Astrocyte of the hippocampus (primary cell): Measurements from ENCODE around the gene KCTD1.
A peak's percentile ranks its signal among the peaks of the same experiment; 100 is the strongest.

Experiments
- DNase-seq: peaks from one replicate; pipeline ENCODE4 v3.0.0; 2011; ENCODE audit warnings: low read depth, low spot score

KCTD1 gene

GRCh38 chr18:26549263-26550094 lies 1.1 kb upstream of the KCTD1 start:
- DNase-seq = peak; percentile 87

DNA sequence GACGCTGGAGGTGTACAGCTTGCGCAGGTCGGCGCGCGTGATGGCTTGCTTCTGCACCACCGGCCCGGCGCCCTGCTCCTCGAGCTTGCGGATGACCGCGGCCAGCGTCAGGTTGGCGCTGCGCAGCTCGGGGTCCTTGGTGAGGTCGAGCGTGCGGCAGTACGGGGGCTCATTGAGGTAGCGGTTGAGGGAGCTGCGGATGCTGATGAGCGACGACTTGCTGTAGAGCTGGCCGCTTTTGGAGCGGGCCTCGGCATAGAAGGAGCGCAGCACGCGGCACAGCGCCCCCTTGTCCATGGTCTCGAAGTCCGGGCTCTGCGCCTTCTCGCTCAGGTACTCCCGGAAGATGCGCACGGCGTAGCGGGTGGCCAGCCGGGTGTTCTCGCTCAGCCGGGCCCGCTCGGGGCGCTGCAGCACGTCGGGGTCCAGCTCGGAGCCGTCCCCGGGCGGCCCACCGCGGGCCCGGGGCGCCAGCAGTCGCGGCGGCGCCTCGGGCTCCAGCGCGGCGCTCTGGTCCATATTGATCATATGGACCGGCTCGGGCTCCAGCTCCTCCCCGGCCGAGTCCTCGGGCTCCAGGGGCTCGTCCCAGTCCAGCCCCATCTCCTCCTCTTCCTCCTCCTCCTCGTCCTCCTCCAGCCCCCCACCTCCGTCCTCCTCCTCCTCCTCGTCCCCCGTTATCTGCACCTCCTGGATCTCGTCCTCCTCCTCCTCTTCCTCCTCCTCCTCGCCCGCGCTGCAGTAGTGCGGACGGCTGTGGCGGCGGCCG lies 523 bp downstream of the KCTD1 start:
- peak; percentile 93 for DNase-seq

- DNase-seq = peak; percentile 28
Measured at GRCh38 chr18:26546875-26547645, 1.3 kb downstream of the KCTD1 start.

DNA sequence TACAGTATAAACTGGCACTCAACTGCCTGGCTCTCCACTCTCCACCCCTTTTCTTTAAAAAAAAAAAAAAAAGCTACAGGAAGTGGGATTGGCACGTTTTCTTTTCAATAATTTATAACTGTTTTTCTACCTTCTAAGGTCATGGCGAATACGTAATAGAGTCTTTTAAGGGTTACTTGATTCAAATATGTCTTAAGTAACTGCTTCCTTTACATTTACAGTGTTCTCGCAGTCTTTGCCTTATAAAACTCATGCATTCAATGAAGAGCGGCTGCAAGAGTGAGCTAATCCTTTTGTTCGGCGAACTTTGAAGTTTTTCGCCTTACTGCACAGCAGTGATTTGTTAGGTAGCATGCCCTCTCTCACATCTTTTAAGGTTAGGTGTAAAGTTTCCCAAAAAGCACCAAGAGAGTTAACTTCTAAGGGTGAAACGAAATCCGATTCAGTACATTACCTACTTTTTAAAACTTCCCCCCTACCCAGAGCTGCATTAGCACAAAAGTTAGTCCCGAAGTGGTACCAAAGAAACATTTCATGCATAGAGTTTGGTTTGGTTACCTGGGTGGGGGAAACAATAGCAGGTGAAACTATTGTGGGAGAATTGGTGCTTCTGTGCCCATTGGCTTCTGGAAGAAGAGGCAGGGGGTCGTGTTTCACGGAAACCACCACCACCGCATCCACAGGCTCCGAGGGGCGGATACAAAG lies 2.0 kb downstream of the KCTD1 start:
- peak; percentile 57 for DNase-seq

GRCh38 chr18:26545335-26546123 lies 2.8 kb downstream of the KCTD1 start:
- DNase-seq = no peak

GRCh38 chr18:26544451-26544850 lies 3.9 kb downstream of the KCTD1 start:
- no peak for DNase-seq

DNA sequence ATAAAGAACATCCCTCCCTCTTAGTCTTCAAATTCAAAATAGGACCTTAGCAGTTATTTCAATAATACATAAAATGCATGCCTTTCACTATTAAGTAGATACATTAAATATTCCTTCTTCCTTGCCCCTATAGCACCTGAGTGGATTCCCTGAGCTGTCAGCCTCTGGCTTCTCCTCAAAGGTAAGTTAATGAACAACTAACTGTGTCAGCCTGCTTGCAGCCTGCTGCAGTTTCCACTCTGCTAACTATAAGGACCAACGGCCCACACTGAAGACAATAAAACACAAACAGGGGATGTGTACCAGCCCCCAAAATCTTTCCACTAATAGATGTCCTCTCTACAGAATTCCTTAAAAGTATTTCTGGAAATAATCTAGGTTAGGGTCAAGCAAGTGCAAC lies 5.0 kb downstream of the KCTD1 start:
- DNase-seq = no peak

- DNase-seq = peak; percentile 20
Measured at GRCh38 chr18:26540043-26540628, 8.2 kb downstream of the KCTD1 start.

- DNase-seq = no peak
Measured at GRCh38 chr18:26538524-26538923, 9.8 kb downstream of the KCTD1 start.

- DNase-seq = peak; percentile 17
Measured at GRCh38 chr18:26536664-26537063, 11.7 kb downstream of the KCTD1 start.

DNA sequence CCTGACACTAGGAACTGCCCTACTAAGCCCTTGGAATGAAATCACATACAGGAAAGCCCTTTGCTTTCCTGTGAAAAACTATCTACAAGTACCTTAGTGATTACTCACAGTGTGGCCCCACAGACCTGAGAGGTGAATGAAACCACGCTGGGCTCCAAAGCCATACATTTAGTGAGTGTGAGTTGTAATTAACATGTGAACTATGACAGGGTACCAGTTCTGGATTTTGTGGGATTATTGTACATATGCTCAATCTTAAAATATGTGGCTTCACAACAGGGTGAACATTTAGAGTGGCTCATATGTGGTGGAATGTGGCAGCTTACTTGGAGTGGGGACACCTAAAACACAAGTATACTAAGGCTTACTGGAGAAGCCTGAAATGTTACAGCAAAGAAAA lies 12.3 kb downstream of the KCTD1 start:
- peak; percentile 24 for DNase-seq

- DNase-seq = no peak
Measured at GRCh38 chr18:26535630-26536029, 12.7 kb downstream of the KCTD1 start.

DNA sequence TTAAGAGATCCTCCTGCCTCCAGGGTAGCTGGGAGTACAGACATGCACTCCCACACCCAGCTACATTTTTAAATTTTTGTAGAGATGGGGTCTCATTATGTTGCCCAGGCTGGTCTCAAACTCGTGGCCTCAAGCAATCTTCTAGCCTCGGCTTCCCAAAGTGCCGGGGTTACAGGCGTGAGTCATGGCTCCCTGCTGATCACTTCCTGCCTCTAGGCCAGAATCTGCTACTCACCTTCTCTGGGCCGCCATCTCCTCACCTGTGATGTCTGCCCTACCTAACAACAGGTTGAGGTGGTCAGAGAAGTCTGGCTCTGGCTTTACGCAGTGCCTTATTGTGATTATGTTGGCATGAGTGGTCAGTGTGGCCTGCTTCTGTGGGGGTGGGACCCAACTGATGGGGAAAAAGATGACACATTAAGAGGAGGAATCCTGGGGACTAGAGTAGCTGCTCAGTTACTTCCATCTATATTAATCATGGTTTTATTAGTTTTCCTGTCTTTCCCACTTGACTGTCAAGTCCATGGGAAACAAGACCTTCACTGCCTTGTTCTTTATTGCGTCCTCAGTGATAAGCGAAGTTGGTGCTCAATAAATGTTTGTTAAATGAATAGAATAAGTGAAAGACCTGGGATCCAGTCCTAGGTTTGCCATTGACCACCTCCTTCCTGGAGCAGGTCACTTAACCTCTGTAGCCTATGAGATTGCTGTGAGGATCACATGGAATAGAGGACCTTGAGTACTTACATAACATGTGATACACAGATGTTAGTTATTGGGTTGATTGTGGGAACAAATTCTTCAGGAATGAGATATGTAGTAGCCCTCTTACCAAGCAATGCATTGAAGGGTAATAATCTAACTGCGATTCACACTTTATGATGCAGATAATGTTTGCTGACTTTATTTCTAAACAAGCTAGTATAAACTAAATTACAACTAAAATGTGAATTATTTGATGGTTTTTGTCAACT lies 15.7 kb downstream of the KCTD1 start:
- DNase-seq = no peak

- no peak for DNase-seq
Measured at GRCh38 chr18:26531605-26532298, 16.6 kb downstream of the KCTD1 start.

DNA sequence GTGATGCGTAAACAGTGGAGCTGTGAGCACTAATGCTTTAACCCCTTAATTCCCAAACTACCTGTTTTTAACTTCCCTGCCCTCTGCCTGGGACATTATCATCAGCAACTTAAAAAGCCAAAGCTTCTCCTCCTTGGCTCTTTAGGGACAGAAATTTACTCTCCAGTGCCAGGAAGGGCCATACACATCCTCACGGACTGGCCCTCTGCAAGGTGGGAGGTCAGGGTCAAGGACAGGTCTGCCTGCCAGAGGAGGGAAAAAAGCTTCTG lies 21.5 kb downstream of the KCTD1 start:
- DNase-seq = no peak

GRCh38 chr18:26526128-26526965 lies 22.0 kb downstream of the KCTD1 start:
- peak; percentile 70 for DNase-seq

GRCh38 chr18:26524504-26525351 lies 23.6 kb downstream of the KCTD1 start:
- no peak for DNase-seq
